Measurements from ENCODE around the gene ATOSB. TPM values are rescaled to one million over a fixed set of nuclear protein-coding genes. Genes with fewer than 3 reads are reported as not detected.

The ATOSB gene, protein sequence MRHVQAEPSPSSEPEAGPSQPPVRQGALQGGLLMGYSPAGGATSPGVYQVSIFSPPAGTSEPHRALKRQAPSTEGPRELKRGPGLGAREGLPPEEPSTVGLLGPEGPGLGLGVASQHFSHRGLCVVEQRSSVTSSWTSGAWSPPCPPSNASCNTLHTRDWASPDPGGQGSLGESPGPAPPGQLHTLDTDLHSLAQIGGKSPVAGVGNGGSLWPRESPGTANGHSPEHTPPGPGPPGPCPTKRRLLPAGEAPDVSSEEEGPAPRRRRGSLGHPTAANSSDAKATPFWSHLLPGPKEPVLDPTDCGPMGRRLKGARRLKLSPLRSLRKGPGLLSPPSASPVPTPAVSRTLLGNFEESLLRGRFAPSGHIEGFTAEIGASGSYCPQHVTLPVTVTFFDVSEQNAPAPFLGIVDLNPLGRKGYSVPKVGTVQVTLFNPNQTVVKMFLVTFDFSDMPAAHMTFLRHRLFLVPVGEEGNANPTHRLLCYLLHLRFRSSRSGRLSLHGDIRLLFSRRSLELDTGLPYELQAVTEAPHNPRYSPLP
- total RNA-seq, result 19.8 and 25.6 TPM in 2 replicates

GRCh38 chr9:35115680-35116538 lies at the start of gene ATOSB:
ATOSB (minus strand) TSS chr9:35115862; CDS start chr9:35108274, 7,588 bp downstream.

DNA sequence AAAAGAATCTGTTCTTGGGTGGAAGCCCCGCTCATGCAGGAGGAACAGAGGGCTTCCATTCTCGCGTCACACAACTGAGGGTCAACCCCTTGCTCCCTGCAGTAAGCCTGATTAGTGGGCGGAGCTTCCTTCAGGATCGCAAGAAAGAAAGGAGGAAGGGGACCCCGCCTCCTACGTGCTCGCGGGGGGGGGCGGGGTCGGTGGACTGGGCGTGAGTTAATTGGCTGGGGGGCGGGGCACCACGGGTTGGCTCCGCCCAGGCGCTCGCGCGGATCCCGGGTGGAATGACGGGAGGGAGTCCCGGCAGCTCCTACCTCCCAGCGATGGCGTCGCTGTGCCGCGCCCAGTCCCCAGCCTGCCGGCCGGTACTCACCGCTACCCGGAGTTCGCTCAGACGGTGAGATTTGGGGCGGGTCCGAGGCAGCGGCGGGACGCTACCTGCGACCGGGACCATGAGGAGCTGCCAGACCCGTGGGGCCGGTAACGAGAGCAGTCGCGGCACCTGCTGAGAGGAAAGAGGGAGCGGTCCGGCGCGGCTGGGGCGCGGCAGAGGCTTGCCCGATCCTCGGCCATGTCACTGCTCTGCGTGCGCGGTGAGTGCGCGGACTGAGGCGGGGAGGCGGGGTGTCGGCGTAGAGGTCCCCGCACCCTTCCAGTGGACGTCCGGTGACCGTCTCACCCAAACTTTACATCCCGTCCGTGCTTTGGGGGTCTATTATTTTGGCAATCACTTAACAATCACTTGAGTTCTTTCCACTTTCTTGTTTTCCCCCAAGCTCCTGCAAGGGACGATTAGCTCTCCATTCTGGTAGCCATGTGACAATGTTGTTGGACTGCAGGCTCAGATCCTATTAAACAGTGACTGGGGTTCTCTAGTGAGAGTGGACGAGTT lies 46.3 kb upstream of the ATOSB start, which contains the start of gene UNC13B:
Gene UNC13B (plus strand): TSS at position 297 of the 892 bp plus-strand sequence. CDS start 275 bp downstream, at position 572.

DNA sequence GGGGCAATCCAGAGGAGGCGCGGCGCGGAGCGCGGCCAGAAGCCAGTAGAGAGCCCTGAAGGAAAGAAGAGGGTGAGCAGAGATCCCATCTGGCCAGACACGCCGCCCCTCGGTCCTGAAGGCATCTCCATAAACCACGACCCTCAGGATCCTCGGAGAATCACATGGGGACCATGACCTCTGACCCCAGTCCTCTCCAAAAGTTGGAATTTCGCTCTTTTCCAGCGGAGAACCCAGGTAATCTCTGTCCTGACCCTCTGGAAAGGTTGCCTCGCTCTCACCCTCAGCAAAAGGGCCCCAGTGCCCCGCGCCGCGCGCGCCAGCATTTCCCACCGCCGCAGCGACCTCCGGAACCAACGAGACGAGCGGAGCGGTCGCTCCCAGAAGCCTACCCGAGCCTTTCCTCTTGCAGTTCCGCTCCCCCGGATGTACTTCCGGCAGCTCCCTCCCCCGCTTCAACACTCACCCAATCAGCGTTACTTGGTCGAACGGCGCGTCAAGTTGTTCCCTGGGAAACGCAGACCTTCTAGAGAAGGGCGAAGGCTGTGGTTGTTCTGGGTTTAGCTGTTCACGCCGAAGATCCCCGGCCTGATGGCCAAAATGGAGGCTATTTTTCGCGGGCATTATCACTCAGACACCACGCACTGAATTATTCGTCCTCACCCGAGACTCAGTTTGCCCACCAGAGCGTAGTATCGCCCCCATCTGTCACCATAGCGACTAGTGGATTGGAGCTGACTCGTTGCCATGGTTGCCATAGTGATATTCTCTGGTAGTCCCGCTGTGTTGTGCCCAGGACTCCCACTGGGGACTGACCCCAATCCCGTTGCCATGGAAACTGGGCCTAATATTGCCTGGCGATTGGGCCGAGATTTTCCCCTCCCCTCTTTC lies 12.6 kb downstream of the ATOSB start, which contains the start of gene STOML2:
Gene STOML2 (minus strand): TSS at position 363 of the 891 bp plus-strand sequence. CDS start 37 bp downstream, at position 326.

DNA sequence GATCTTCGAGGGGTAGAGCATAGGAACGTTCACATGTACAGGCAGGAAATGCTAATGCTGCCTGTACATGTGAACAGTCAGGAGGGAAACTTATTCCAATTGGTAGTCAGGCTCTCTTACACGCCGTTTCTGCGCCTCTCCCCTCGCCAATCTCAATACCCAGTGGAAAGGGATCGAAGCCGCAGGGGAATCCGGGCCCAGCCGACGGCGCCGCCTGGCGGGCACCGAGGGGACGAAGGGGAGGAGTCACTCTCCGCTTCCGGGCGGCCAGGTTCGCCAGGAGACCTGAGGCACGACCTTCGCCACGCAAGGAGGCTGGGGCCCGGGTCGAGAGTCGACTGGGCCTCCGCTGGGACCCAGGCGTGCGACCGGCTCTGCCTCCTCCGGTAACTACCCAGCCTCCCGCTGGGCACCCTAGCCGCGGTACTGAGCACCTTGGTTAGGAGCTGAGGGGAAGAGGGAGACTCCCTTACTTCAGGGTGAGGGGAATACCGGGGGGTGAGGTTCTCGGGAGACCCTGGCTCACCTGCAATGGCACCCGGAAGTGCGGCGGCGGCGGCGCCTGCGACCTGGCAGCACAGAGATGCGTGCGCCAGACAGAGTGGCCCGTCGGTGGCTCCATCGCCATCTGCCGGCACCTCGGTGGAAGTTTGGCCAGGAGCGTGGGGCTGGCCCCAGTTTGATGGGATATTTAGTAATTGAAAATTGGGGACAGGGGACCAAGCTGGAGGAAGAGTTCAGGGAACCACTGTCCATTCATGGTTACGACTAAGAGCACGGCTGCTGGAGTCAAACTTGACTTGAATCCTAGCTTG lies 19.4 kb downstream of the ATOSB start, which contains the start of gene PIGO:
Gene PIGO (minus strand): TSS at position 557 of the 815 bp plus-strand sequence. CDS start 1,026 bp downstream, outside the sequence.

GRCh38 chr9:35079426-35080341 lies 36.0 kb downstream of the ATOSB start, which contains the start of gene FANCG:
FANCG (minus strand) TSS chr9:35079942; CDS start chr9:35079524, 418 bp downstream.

DNA sequence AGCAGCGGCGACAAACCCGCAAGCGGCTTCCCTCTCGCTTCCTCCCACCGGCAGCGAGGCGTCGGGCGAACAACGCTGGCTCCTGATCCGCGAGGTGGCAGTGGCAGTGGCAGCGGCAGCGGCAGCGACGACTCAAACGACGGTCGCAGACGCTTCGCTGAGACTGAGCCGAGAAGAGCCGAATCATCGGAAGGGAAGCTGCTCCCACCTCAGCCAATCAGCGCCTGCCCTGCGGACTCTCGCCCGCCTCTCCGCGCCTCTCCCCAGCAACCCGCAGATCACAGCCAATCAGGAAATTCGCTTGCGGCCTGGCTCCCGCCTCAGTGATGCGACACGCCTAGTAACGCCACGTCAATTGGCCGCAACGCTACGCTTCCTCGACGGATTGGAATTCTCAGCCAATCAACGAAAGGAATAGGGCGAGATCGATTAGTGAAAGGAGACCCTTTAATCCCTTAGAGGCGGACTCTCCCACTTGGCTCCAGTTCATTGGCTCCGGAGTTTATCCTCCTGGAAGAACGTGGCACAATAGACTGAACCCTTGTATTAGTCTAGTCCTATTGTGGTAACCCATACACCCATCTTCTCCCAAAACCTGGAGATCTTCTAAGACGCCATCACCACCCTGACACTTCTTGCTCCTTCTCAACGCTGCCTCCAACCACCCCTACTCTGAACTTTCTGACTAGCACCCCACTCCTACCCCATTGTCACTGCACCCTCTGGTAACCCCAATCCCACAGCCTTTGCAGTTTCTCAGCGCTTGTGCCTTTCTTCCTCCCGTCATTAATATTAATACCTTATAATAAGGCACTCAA lies 43.0 kb downstream of the ATOSB start, which contains the start of gene VCP:
Gene VCP (minus strand): TSS at position 165 of the 818 bp plus-strand sequence. CDS start 272 bp downstream, outside the sequence.

Other genes starting within 250 kb of the ATOSB start
- 0.40 TPM in 1 of 2 replicates, not detected in the other for gene PHF24, start 157.6 kb downstream of the ATOSB start, total RNA-seq
- gene DNAJB5, start 126.1 kb downstream of the ATOSB start, total RNA-seq, result 14.5 and 23.1 TPM in 2 replicates
- 137 and 313 TPM in 2 replicates for gene VCP, start 43.2 kb downstream of the ATOSB start, total RNA-seq
- gene FANCG, start 35.9 kb downstream of the ATOSB start, total RNA-seq, result 18.2 and 22.6 TPM in 2 replicates
- 19.3 and 24.2 TPM in 2 replicates for gene PIGO, start 19.3 kb downstream of the ATOSB start, total RNA-seq
- 168 and 195 TPM in 2 replicates for gene STOML2, start 12.7 kb downstream of the ATOSB start, total RNA-seq
- 8.0 and 10.7 TPM in 2 replicates for gene UNC13B, start 46.1 kb upstream of the ATOSB start, total RNA-seq